K562 (cell line): Measurements from ENCODE around the gene PTGES3. TPM values are rescaled to one million over a fixed set of nuclear protein-coding genes. Genes with fewer than 3 reads are reported as not detected.

Experiments used
- ATF6 ChIP-seq: sonication (generic); formaldehyde crosslinking; IDR thresholded peaks from 2 replicates; pipeline ENCODE4 v1.4.0; 2020; ENCODE audit warnings: mild to moderate bottlenecking, missing genetic modification reagents
- CBFA2T3 ChIP-seq: fragments of 450-650 bp; IDR thresholded peaks from 2 replicates; pipeline ENCODE4 v1.6.1; 2017
- CEBPZ ChIP-seq: fragments of 150-350 bp; IDR thresholded peaks from 2 replicates; pipeline ENCODE4 v1.6.1; 2014; ENCODE audit warnings: low read depth, mild to moderate bottlenecking, low read length, borderline replicate concordance
- CLOCK ChIP-seq: fragments of 250-450 bp; sonication (Bioruptor Pico); IDR thresholded peaks from 2 replicates; pipeline ENCODE4 v1.4.0; 2020; ENCODE audit warnings: mild to moderate bottlenecking, moderate library complexity, borderline replicate concordance
- E4F1 ChIP-seq: fragments of 250-450 bp; sonication (Bioruptor Pico); IDR thresholded peaks from 2 replicates; pipeline ENCODE4 v1.5.0; 2021; ENCODE audit warnings: mild to moderate bottlenecking, borderline replicate concordance
- HNRNPH1 ChIP-seq: fragments of 200-400 bp; formaldehyde crosslinking; optimal IDR thresholded peaks from 2 replicates; pipeline ENCODE3; 2017; ENCODE audit warnings: low read depth, mild to moderate bottlenecking, low read length, moderate library complexity
- MTF1 ChIP-seq: fragments of 250-450 bp; sonication (Bioruptor Pico); IDR thresholded peaks from 2 replicates; pipeline ENCODE4 v1.9.0; 2021; ENCODE audit warnings: moderate library complexity, mild to moderate bottlenecking, inconsistent platforms, borderline replicate concordance
- SRSF9 ChIP-seq: fragments of 200-400 bp; formaldehyde crosslinking; IDR thresholded peaks from 2 replicates; pipeline ENCODE4 v1.6.1; 2017; ENCODE audit warnings: low read depth, low read length, borderline replicate concordance
- ZNF165 ChIP-seq: fragments of 250-450 bp; sonication (Bioruptor Pico); IDR thresholded peaks from 2 replicates; pipeline ENCODE4 v1.4.0; 2020; ENCODE audit warnings: borderline replicate concordance
- ZNF586 ChIP-seq: fragments of 450-650 bp; formaldehyde crosslinking; conservative IDR thresholded peaks from 2 replicates; pipeline ENCODE4 v1.4.0; 2020; ENCODE audit warnings: mild to moderate bottlenecking, moderate library complexity
- ZNF77 ChIP-seq: fragments of 250-450 bp; sonication (Bioruptor Pico); IDR thresholded peaks from 2 replicates; pipeline ENCODE4 v1.5.0; 2020
- polyA plus RNA-seq, 8 experiments: library from polyadenylated mRNA; depleted of rRNA in 4 of 8; stranded (reverse) in 5 of 8; unstranded in 3 of 8; fragments of >200 nt; fragmentation: Nextera tagmentation in 2 of 8; fragmentation: Illumina TruSeq in 1 of 8; extraction: Ambion mirVana in 2 of 8; extraction: Trizol in 1 of 8; gene quantifications; 2 replicates each; pipeline versions ENCODE4 v1.2.1 to v1.2.3, GENCODE V29; 2011 to 2014; ENCODE audit warnings: inconsistent platforms in 1 of 8, missing spikeins in 1 of 8
- total RNA-seq, 7 experiments: library from RNA; depleted of rRNA in 6 of 7; stranded (reverse); fragments of >200 nt in 6 of 7; fragmentation: Illumina TruSeq in 2 of 7; extraction: Trizol in 2 of 7; gene quantifications; 2 replicates each; pipeline versions ENCODE4 v1.2.1 to v1.2.3, GENCODE V29; 2011 to 2021; ENCODE audit warnings: low replicate concordance in 1 of 7

Gene PTGES3
- total and polyA plus RNA-seq, 9 of the 15 experiments (the other 6 are each of a cell fraction or from before 2014, with no cell fraction given) = 163 to 501 (median 213) TPM

GRCh38 chr12:56630180-56630632 is 57.9 kb downstream of the PTGES3 start, which contains the start of gene BAZ2A (continued):
- TF ChIP-seq HNRNPH1 (no peak), ATF6 (CRISPR knock-in tag) (no peak), MTF1 (CRISPR knock-in tag) (no peak), ZNF165 (CRISPR knock-in tag) (no peak), CEBPZ (no peak), CBFA2T3 (no peak), SRSF9 (no peak), ZNF77 (CRISPR knock-in tag) (no peak), E4F1 (CRISPR knock-in tag) (no peak), ZNF586 (no peak), CLOCK (CRISPR knock-in tag) (no peak)
